Fibroblast of mammary gland (primary cell): Measurements from ENCODE around the gene CDR2L.
"Not testable (repeated sequence)": the region's sequence is repeated elsewhere in the genome, so short reads cannot be mapped to it uniquely, and the experiment has no call there.

Source experiments
- DNase-seq: peaks from one replicate; pipeline ENCODE4 v3.0.0-alpha.2; 2010; ENCODE audit warnings: low read depth
- H3K4me3 ChIP-seq: 2 replicates; pipeline ENCODE4 v1.5.1; 2011; ENCODE audit warnings: low read depth, mild to moderate bottlenecking, low read length, moderate library complexity; ENCODE audit not compliant: control insufficient read depth
- CTCF ChIP-seq: conservative IDR thresholded peaks from 2 replicates; pipeline ENCODE4 v1.5.1; 2011; ENCODE audit warnings: low read depth, low read length, inconsistent platforms; ENCODE audit not compliant: control insufficient read depth, insufficient read depth

The CDR2L gene

DNA sequence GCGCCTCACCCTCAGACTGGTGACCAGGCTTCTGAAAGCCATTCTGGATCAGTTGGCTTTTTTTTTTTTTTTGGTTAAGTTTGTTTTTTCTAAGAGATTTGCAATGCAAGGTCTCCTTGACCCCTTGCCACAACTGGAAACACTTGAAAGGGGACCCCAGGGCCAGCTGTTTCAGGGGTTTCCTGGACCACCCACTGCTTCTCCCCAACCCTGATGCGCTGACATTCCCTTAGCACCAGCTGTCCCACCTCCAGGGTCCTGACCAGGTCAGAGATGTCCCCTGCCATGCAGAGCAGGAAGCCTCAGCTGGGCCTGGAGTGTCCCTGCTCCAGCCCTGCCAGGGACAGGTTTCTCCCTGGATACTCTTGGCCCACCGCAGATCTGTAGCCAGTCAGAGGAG lies 16.9 kb downstream of the CDR2L start:
- no peak for DNase-seq
- H3K4me3 ChIP-seq, result no peak overlapping the region
- no peak for TF ChIP-seq CTCF

- TF ChIP-seq CTCF, result no peak
- H3K4me3 ChIP-seq, result no peak overlapping the region
- no peak for DNase-seq
These were observed 17.9 kb downstream of the CDR2L start for GRCh38 chr17:75005291-75005690.

- H3K4me3 ChIP-seq, DNase-seq: not testable (repeated sequence)
These were observed 18.7 kb downstream of the CDR2L start for GRCh38 chr17:75006084-75006483.

DNA sequence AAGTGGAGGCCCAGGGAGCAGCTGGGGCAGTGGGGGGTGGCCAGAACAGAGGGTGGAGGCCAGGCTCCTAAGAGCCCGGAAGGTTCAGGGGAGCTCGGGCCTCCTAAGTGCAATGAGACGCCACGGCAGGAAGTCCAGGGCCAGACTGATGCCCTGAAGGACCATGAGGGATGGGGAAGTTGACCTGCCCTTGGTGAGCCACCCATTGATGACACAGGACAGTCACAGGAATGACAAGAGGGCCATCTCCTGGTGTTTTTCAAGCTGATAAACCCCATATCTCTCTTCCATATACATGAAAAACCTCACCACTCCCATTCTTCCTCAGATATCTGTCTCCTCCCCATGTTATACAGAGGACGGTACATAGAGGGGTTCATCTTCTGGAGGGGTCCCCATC lies 19.2 kb downstream of the CDR2L start:
- DNase-seq, result no peak
- H3K4me3 ChIP-seq, result no peak overlapping the region
- TF ChIP-seq CTCF, result no peak

DNA sequence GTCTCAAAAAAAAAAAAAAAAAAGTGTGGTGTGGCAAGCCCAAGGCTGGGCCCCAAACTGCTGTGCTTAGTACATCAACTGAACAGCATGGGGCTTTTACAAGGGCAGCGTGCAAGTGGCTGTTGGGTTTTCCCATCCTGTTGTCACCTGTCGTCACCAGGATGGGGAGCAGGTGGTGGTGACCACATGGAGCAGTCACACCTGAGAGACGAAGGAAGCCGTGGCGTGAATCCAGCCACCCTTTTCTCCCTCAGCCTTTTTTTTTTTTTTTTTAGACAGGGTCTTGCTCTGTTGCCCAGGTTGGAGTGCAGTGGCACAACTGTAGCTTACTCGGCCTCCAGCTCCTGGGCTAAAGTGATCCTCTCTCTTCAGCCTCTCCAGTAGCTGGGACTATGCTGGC lies 20.9 kb downstream of the CDR2L start:
- no peak for DNase-seq
- H3K4me3 ChIP-seq, result no peak overlapping the region
- no peak for TF ChIP-seq CTCF

GRCh38 chr17:75009139-75009724 lies 21.8 kb downstream of the CDR2L start:
- H3K4me3 ChIP-seq, result no peak overlapping the region
- no peak for TF ChIP-seq CTCF
- no peak for DNase-seq

DNA sequence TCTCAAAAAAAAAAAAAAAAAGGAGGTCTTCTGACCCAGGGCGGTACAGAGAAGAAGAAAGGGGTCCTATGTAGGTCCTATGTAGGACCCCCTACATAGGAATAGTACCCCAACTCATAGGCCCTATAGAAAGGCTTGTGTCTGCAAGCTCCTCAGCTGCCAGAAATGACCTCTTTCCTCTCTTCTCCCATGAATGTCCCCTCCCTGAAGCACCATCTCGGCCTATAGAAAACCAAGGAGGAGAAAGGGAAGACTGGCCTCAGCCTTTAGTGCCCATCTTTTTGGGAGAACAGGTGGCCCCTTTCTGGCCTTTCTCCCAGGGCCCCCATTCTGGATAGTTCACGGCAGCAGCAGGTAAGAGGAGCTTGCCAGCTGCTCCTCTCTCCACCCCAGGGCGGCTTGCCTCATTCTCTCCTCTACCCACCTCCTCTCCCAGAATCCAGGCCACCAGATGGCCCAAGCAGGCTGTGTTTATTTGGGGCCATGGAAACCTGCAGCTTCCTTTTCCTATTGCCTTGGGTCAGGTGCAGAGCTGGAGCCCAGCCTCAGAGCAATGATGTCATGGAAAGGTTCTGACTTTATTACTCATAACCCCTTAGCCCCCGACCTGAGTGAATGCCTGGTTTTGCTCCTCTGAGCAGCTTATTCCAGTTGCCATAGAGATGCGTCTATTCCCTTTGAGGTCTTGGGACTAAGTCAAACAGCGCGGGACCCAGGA lies 23.4 kb downstream of the CDR2L start:
- DNase-seq, result peak; percentile 69

More for the DNA sequence above, 23.4 kb downstream of the CDR2L start:
- TF ChIP-seq CTCF, result no peak
- H3K4me3 ChIP-seq, result no peak overlapping the region
